GM21515 (cell line): ENCODE data around the gene HSPB6.
"Not testable (repeated sequence)": the region's sequence is repeated elsewhere in the genome, so short reads cannot be mapped to it uniquely, and the experiment has no call there.

Experiments used
- ATAC-seq: cut with Tn5 transposase; IDR thresholded peaks from one replicate; pipeline ENCODE4 v1.9.1; 2021; ENCODE audit not compliant: unreplicated experiment

Gene HSPB6

DNA sequence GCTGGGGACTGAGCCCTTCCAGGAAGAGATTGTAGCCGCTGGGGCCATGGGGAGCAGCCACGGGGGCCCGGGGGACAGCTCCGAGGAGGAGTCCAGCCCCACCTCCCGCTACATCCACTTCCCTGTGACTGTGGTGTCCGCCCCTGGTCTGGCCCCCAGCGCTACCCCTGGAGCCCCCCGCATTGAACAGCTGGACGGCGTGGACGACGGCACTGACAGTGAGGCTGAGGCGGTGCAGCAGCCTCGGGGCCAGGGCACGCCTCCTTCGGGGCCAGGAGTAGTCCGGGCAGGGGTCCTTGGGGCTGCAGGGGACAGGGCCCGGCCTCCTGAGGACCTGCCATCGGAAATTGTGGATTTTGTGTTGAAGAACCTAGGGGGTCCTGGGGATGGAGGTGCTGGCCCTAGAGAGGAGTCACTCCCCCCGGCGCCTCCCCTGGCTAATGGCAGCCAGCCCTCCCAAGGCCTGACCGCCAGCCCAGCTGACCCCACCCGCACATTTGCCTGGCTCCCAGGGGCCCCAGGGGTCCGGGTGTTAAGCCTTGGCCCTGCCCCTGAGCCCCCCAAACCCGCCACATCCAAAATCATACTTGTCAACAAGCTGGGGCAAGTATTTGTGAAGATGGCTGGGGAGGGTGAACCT, 24.2 kb downstream of the HSPB6 start:
- no peak for ATAC-seq

DNA sequence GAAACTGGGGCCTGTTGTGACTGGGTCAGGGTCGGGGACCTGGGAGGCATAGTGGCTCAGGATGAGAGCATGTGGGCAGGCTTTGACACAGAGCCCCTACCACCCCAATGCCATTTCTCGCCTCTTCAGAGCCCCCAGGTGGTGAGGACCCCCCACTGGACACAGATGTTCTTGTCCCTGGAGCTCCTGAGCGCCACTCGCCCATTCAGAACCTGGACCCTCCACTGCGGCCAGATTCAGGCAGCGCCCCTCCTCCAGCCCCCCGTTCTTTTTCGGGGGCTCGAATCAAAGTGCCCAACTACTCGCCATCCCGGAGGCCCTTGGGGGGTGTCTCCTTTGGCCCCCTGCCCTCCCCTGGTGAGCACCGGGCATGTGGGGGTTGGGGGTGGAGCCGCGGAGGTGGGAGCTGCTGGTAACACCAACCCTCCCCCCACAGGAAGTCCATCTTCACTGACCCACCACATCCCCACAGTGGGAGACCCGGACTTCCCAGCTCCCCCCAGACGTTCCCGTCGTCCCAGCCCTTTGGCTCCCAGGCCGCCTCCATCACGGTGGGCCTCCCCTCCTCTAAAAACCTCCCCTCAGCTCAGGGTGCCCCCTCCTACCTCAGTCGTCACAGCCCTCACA, 24.9 kb downstream of the HSPB6 start:
- ATAC-seq, result no peak

DNA sequence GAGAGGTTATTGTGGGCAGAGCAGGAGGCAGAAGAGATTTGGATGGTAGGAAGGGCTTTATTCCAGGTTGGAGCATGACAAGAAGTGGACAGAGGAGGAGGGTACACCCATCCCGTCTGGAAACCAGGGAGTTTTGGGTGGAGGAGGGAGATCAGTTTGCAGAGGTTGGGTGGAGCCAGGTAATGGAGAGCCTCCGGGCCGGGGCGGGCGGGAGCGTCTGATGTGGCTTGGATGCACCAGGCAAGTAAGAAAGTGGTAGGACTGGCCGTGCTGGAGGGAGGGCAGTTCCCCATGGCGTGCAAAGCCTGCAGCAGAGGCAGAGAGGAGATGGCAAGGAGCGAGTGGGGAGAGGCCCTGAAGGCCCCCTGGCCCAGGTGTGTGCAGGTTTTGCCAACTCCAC, 25.5 kb downstream of the HSPB6 start:
- no peak for ATAC-seq

DNA sequence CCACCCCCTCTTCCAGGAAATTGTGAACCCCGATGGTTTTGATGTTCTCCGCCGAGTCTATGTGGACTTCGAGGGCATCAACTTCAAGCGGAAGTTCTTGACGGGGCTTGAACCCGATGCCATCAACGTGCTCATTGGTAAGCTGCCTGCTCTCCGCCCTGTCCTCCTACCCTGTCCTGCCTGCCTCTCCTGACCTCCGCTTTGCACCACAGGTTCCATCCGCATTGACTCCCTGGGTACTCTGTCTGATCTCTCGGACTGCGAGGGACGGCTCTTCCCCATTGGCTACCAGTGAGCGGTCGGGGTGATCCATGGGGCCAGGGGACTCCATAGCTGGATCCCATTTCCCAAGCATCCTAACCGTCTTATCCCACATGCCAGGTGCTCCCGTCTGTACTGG, 26.5 kb downstream of the HSPB6 start:
- no peak for ATAC-seq

DNA sequence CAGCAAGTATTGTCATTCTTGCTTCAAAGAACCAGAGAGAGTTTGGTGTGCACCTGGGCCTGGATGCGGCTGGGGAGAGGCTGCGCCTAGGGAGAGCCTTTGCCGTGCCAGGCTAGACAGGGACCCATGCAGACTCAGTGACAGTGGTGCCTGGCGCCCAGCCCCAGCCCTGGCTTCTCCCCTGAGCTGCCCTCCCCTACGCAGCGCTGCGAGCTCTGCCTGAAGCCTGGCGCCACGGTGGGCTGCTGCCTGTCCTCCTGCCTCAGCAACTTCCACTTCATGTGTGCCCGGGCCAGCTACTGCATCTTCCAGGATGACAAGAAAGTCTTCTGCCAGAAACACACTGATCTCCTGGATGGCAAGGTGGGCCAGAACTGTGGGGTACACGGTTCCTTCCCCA, 27.1 kb downstream of the HSPB6 start:
- ATAC-seq, result no peak

DNA sequence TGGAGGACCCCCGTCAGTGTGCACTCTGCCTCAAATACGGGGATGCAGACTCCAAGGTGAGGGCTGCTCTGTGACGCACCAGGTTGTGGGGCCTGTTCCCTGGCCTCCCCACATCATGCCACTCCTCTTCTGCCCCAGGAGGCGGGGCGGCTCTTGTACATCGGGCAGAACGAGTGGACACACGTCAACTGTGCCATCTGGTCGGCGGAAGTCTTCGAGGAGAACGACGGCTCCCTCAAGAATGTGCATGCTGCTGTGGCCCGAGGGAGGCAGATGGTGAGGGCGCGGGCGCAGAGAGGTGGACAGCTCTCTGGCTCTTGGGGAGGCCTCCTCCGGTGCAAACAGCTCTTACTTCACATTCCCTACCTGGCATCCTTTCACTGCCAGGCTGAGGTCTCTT, 27.8 kb downstream of the HSPB6 start:
- no peak for ATAC-seq

DNA sequence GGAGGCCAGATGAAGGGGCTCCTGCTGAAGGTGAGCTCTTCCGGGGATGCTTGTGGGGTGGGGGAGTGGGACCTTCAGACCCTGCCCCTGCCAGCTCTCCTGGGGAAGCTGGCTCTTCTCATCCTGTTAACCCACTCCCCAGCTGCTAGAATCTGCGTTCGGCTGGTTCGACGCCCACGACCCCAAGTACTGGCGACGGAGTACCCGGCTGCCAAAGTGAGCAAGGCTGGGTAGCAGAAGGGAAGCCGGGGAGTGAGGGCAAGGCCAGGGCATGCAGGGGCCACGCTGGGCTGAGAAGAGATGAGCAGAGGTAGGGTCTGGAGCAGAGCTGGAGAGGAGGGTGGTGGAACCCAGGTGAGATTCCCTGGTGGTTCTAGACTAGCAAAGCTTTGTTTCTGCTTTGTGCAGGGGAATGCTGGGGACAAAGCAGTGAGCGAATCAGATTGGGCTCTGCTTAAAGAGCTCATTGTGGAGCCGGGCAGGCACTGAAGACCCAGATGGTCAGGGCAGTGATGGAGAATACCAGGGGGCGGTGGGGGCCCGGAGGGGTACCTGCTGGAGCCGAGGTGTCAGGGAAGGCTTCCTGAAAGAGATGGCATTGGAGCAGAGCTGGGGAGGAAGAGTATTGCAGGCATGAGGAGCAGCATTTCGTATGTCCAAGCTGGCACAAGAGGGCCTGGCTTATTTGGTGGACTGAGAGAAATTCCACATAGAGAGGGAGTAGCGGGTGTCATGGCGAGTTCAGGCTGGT, 28.7 kb downstream of the HSPB6 start:
- no peak for ATAC-seq

DNA sequence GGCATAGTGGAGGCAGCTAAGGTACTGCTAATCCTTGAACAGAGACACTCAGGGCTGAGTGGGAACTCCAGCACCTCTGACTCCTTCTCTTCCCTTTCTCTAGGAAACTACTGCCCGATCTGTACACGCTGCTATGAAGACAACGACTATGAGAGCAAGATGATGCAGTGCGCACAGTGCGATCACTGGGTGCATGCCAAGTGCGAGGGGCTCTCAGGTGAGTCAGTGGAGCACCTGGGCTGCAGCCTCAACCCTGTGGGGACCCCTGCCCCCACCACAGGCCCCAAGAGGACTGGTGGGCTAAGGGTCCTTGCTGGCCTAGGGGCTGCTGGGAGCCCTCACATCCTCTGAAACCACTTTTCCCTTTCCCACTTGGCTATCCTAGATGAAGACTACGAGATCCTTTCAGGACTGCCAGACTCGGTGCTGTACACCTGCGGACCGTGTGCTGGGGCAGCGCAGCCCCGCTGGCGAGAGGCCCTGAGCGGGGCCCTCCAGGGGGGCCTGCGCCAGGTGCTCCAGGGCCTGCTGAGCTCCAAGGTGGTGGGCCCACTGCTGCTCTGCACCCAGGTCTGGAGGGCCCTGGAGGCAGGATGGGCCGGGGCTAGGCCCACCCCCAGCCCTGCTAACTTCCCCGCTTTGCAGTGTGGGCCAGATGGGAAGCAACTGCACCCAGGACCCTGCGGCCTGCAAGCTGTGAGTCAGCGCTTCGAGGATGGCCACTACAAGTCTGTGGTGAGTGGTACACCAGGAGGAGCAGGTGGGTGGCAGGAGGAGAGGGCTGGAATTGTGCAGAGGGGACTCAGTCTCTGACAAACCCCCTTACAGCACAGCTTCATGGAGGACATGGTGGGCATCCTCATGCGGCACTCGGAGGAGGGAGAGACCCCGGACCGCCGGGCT, 29.5 kb downstream of the HSPB6 start:
- ATAC-seq, result no peak

DNA sequence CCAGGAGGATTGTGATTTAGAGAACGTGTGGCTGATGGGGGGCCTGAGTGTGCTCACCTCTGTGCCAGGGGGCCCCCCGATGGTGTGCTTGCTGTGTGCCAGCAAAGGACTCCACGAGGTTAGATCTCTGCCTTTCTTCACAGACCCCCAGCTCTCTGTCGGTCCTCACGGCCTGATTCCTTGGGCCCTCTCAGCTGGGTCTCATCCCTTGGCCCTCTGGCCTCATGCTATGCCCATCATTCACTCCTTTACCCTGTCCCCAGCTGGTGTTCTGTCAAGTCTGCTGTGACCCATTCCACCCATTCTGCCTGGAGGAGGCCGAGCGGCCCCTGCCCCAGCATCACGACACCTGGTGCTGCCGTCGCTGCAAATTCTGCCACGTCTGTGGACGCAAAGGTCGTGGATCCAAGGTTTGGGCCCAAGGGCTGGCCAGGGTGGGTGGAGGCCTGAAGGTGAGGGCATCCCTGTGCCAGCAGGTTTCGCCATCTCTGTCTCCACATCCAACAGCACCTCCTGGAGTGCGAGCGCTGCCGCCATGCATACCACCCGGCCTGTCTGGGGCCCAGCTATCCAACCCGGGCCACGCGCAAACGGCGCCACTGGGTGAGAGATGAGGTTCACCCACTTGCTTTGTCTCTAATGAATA, 31.5 kb downstream of the HSPB6 start:
- no peak for ATAC-seq

DNA sequence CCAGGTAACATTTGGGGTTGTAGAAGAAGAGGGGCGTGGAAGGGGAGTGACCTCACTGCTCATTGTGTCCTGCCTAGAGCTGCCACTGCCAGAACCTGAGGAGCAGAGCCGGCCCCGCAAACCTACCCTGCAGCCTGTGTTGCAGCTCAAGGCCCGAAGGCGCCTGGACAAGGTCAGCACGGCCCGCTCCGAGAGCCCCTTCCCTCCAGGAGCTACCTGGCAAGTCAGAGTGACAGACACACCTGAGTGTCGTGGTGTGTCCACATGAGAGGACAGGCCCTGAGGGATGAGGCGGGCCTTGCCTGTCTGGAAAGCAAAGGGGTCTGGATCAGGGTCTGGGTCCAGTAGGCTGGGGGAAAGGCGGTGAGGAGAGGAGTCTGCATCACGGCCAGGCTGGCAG, 32.3 kb downstream of the HSPB6 start:
- no peak for ATAC-seq

DNA sequence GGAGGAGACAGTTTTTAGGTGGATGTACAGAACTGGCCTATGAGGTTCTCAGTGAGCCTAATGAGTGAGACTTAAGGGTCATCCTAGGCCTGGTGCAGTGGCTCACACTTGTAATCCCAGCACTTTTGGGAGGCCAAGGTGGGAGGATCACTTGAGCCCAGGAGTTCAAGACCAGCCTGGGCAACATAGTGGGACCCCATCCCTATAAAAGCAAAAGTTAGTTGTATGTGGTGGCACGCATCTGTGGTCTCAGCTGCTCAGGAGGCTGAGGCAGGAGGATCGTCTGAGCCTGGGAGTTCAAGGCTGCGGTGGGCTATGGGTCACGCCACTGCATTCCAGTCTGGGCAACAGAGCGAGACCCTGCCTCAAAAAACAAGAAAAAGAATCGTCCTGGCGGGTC, 32.7 kb downstream of the HSPB6 start:
- not testable (repeated sequence) for ATAC-seq

DNA sequence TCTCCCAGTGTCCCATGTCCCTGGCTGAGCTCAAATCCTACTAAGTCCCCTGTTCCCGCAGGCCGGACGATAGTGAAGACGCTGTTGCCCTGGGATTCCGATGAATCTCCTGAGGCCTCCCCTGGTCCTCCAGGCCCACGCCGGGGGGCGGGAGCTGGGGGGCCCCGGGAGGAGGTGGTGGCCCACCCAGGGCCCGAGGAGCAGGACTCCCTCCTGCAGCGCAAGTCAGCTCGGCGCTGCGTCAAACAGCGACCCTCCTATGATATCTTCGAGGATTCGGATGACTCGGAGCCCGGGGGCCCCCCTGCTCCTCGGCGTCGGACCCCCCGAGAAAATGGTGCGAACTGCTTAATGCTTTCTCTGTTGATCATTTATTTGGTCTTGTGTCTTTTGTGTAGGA, 33.2 kb downstream of the HSPB6 start:
- no peak for ATAC-seq

DNA sequence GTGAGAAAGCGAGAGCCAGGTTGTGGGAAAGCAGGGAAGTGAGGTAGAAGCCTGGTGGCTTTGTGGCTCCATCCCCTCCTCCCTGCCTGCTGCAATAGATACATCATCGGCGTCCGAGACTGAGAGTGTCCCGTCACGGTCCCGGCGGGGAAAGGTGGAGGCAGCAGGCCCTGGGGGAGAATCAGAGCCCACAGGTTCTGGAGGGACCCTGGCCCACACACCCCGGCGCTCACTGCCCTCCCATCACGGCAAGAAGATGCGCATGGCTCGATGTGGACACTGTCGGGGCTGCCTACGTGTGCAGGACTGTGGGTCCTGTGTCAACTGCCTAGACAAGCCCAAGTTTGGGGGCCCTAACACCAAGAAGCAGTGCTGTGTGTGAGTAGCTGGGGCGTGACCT, 33.9 kb downstream of the HSPB6 start:
- ATAC-seq, result no peak

DNA sequence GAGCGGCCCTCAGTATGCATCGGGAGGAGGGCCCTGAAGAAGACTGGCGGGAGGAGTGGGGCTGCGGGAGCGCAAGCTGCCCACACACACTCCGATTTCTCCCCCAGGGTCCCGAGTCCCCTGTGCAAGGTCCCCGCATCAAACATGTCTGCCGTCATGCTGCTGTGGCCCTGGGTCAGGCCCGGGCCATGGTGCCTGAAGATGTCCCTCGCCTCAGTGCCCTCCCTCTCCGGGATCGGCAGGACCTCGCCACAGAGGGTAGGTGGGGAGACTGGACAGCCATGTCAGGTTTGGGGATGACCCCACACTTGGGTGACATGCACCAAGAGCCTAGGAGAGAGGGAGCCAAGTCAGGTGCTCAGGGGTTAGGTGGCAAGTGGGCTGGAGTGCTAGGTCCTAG, 34.4 kb downstream of the HSPB6 start:
- no peak for ATAC-seq

DNA sequence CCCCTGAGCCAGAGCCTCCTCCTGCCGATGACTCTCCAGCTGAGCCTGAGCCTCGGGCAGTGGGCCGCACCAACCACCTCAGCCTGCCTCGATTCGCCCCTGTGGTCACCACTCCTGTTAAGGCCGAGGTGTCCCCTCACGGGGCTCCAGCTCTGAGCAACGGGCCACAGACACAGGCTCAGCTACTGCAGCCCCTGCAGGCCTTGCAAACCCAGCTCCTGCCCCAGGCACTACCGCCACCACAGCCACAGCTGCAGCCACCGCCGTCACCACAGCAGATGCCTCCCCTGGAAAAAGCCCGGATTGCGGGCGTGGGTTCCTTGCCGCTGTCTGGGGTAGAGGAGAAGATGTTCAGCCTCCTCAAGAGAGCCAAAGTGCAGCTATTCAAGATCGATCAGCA, 35.5 kb downstream of the HSPB6 start:
- no peak for ATAC-seq

DNA sequence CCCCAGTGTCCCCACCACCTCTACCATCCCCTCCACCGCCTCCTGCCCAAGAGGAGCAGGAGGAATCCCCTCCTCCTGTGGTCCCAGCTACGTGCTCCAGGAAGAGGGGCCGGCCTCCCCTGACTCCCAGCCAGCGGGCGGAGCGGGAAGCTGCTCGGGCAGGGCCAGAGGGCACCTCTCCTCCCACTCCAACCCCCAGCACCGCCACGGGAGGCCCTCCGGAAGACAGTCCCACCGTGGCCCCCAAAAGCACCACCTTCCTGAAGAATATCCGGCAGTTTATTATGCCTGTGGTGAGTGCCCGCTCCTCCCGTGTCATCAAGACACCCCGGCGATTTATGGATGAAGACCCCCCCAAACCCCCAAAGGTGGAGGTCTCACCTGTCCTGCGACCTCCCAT, 36.2 kb downstream of the HSPB6 start:
- ATAC-seq, result no peak

DNA sequence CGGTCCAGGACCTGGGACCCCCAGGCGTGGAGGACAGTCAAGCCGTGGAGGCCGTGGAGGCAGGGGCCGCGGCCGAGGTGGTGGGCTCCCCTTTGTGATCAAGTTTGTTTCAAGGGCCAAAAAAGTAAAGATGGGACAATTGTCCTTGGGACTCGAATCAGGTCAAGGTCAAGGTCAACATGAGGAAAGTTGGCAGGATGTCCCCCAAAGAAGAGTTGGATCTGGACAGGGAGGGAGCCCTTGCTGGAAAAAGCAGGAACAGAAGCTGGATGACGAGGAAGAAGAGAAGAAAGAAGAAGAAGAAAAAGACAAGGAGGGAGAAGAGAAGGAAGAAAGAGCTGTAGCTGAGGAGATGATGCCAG, 36.7 kb downstream of the HSPB6 start:
- ATAC-seq, result no peak

DNA sequence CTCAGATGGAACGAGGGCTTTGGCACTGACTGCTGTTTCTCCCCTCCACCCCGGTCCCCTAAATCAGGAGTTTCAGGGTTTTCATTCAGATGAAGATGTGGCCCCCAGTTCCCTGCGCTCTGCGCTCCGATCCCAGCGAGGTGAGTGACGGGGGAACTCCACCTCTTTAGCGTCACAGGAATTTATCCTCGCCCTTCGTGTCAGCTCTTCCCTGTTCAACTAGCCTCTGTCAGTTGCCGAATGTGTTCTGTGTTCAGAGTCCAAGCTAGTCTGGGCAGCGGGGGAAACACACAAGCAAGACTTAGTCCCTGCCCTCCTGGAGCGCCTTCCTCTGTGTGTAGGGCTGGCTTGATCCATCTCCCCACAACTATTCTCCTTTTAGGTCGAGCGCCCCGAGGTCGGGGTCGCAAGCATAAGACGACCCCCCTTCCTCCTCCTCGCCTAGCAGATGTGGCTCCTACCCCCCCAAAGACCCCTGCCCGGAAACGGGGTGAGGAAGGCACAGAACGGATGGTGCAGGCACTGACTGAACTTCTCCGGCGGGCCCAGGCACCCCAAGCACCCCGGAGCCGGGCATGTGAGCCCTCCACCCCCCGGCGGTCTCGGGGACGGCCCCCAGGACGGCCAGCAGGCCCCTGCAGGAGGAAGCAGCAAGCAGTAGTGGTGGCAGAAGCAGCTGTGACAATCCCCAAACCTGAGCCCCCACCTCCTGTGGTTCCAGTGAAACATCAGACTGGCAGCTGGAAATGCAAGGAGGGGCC, 37.2 kb downstream of the HSPB6 start:
- ATAC-seq, result no peak

DNA sequence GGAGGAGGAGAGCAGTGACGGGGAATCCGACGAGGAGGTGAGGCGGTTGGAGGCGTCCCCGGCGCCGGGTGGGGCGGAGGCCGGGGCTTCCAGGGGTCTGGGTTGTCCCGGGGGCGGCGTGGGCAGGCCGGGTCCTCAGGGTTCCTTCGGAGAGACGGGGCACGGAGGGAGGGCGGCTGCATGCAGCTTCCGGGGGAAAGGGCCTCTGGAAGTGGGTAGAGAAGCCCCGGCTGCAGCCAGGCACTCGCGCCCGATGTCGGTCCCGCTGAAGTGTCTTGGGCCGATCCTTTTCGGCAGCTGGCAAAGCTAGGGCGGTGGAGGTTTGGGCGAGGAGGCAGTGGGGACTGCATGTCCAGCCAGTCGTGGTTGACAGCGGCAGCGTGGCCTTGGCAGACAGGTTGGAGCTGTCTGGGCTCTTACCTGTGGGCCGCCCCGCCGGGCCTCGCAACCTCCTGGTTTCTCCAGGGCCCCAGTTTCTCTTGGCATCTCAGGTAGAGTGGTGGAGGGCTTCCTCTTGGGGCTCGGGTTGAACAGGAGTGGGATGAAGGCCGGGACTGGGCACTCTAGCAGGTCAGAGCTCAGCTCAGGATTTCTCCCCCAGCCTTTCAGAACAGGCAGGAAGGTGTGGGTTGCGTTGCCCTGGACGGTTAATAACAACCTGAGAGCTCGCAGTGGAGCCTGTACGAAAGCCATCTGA, 38.3 kb downstream of the HSPB6 start:
- ATAC-seq, result no peak
